H1 (cell line): ENCODE data around the gene DPYSL3. TPM values are rescaled to one million over a fixed set of nuclear protein-coding genes. Genes with fewer than 3 reads are reported as not detected.

ENCODE experiments used
- CTCF ChIA-PET: fragments of 300-600 bp; sonication (Branson Sonifier 250); formaldehyde crosslinking; loops from one replicate; lab custom pipeline; 2021; ENCODE audit not compliant: partially characterized antibody; lab: Charles Lee
- POLR2A ChIA-PET: fragments of 300-600 bp; sonication (Branson Sonifier 250); formaldehyde crosslinking; loops from one replicate; lab custom pipeline; 2021; ENCODE audit warnings: inconsistent platforms; ENCODE audit not compliant: partially characterized antibody; lab: Charles Lee
- DNase-seq, 2 experiments: peaks; one replicate each; pipeline versions ENCODE4 v3.0.0 to v3.0.0-alpha.2; 2010 to 2022; ENCODE audit warnings: low spot score in 2 of 2, low read depth in 1 of 2, mixed read lengths in 1 of 2
- FAIRE-seq: peaks from 2 replicates; lab custom pipeline; 2011; peaks lifted over from hg19 to GRCh38; lab: Jason Lieb, UNC
- H2AFZ ChIP-seq: 2 replicates; pipeline ENCODE4 v1.8.1; 2012; ENCODE audit warnings: low read length, inconsistent platforms
- H2AK5ac ChIP-seq: 2 replicates; pipeline ENCODE4 v1.6.1; 2013; ENCODE audit warnings: low read depth, low read length
- H2BK120ac ChIP-seq: replicated peaks from 2 replicates; pipeline ENCODE3; 2013; ENCODE audit warnings: low read depth, low read length, inconsistent platforms
- H2BK12ac ChIP-seq: 2 replicates; pipeline ENCODE4 v1.6.1; 2013; ENCODE audit warnings: low read depth, low read length
- H2BK15ac ChIP-seq: 2 replicates; pipeline ENCODE4 v1.6.1; 2013; ENCODE audit warnings: low read length
- H2BK20ac ChIP-seq: 2 replicates; pipeline ENCODE4 v1.6.1; 2013; ENCODE audit warnings: low read length
- H2BK5ac ChIP-seq: 2 replicates; pipeline ENCODE4 v1.6.1; 2013; ENCODE audit warnings: low read depth, low read length
- H3K14ac ChIP-seq: 2 replicates; pipeline ENCODE4 v1.6.1; 2013; ENCODE audit warnings: inconsistent platforms; ENCODE audit not compliant: insufficient read length
- H3K18ac ChIP-seq: 2 replicates; pipeline ENCODE4 v1.6.1; 2013; ENCODE audit warnings: low read length; ENCODE audit errors: extremely low read depth
- H3K23ac ChIP-seq: 2 replicates; pipeline ENCODE4 v1.6.1; 2013; ENCODE audit warnings: inconsistent platforms; ENCODE audit not compliant: insufficient read length
- H3K23me2 ChIP-seq: 2 replicates; pipeline ENCODE4 v1.6.1; 2013; ENCODE audit warnings: low read depth, low read length
- H3K27ac ChIP-seq: 2 replicates; pipeline ENCODE4 v1.6.1; 2011; ENCODE audit warnings: low read depth, low read length, inconsistent platforms
- H3K27me3 ChIP-seq, 4 experiments: replicated peaks in 1 of 4; 1 replicate in 1 of 4; 2 replicates in 3 of 4; pipeline versions ENCODE4 v1.6.1 to v1.8.1; 2011 to 2013; ENCODE audit warnings: low read length in 3 of 4, mild to moderate bottlenecking in 3 of 4, inconsistent platforms in 2 of 4, mixed read lengths in 2 of 4, moderate library complexity in 1 of 4; ENCODE audit not compliant: control insufficient read depth in 3 of 4, insufficient read depth in 3 of 4; ENCODE audit errors: extremely low read depth in 1 of 4
- H3K36me3 ChIP-seq, 4 experiments: 2 replicates each; pipeline versions ENCODE4 v1.6.1 to v1.8.1; 2011 to 2013; ENCODE audit warnings: mild to moderate bottlenecking in 4 of 4, low read length in 3 of 4, moderate library complexity in 2 of 4, control low read depth in 1 of 4, inconsistent platforms in 1 of 4; ENCODE audit not compliant: insufficient read depth in 4 of 4, control insufficient read depth in 2 of 4
- H3K4ac ChIP-seq: replicated peaks from 2 replicates; pipeline ENCODE3; 2013; ENCODE audit warnings: low read length, low read depth, mixed read lengths, inconsistent platforms; ENCODE audit not compliant: insufficient read length
- H3K4me1 ChIP-seq, 4 experiments: replicated peaks in 1 of 4; 1 replicate in 1 of 4; 2 replicates in 3 of 4; pipeline versions ENCODE4 v1.6.1 to v1.8.1; 2011 to 2013; ENCODE audit warnings: low read length in 3 of 4, inconsistent platforms in 2 of 4, mixed read lengths in 1 of 4; ENCODE audit not compliant: insufficient read depth in 4 of 4, control insufficient read depth in 3 of 4
- H3K4me2 ChIP-seq, 2 experiments: 2 replicates each; pipeline versions ENCODE4 v1.6.1 to v1.8.1; 2011 to 2013; ENCODE audit warnings: low read depth in 2 of 2, low read length in 2 of 2, control low read depth in 1 of 2, inconsistent platforms in 1 of 2, mild to moderate bottlenecking in 1 of 2; ENCODE audit not compliant: insufficient read depth in 1 of 2
- H3K4me3 ChIP-seq, 4 experiments: fragments of 200-600, 300-600 bp in 1 of 4; sonication (generic), shearing (Covaris generic), sonication (Bioruptor Twin) in 1 of 4; 2 replicates each; pipeline versions ENCODE4 v1.5.1 to v1.8.1; 2011 to 2016; ENCODE audit warnings: low read length in 4 of 4, low read depth in 3 of 4, control low read depth in 2 of 4, inconsistent platforms in 2 of 4, mild to moderate bottlenecking in 2 of 4, mixed read lengths in 1 of 4, moderate library complexity in 1 of 4; ENCODE audit not compliant: insufficient read depth in 2 of 4; ENCODE audit errors: extremely low read depth in 1 of 4
- H3K56ac ChIP-seq: replicated peaks from 2 replicates; pipeline ENCODE3; 2013; ENCODE audit warnings: low read depth, mild to moderate bottlenecking, mixed read lengths, low read length, inconsistent platforms; ENCODE audit not compliant: insufficient read length
- H3K79me1 ChIP-seq: 2 replicates; pipeline ENCODE4 v1.6.1; 2013; ENCODE audit warnings: low read depth, low read length, control low read depth
- H3K79me2 ChIP-seq, 2 experiments: 2 replicates each; pipeline versions ENCODE4 v1.6.1 to v1.8.1; 2012 to 2013; ENCODE audit warnings: low read length in 2 of 2, mild to moderate bottlenecking in 2 of 2, inconsistent platforms in 1 of 2; ENCODE audit not compliant: insufficient read depth in 2 of 2, control insufficient read depth in 1 of 2
- H3K9ac ChIP-seq, 4 experiments: replicated peaks in 1 of 4; 1 replicate in 1 of 4; 2 replicates in 3 of 4; pipeline versions ENCODE4 v1.6.1 to v1.8.1; 2011 to 2013; ENCODE audit warnings: low read depth in 3 of 4, low read length in 3 of 4, control low read depth in 2 of 4, mild to moderate bottlenecking in 2 of 4, moderate library complexity in 2 of 4, inconsistent platforms in 1 of 4; ENCODE audit errors: extremely low read depth in 1 of 4
- H3K9me3 ChIP-seq, 2 experiments: 2 replicates each; pipeline versions ENCODE4 v1.6.1 to v1.8.1; 2012 to 2013; ENCODE audit warnings: mild to moderate bottlenecking in 2 of 2, moderate library complexity in 2 of 2, control low read depth in 1 of 2, inconsistent platforms in 1 of 2, low read depth in 1 of 2, low read length in 1 of 2, mixed read lengths in 1 of 2; ENCODE audit not compliant: insufficient read depth in 2 of 2
- H4K20me1 ChIP-seq, 2 experiments: replicated peaks in 1 of 2; 2 replicates each; pipeline versions ENCODE3 to v1.8.1; 2011 to 2013; ENCODE audit warnings: inconsistent platforms in 2 of 2, low read length in 2 of 2, mild to moderate bottlenecking in 1 of 2; ENCODE audit not compliant: insufficient read depth in 2 of 2, control insufficient read depth in 1 of 2
- H4K5ac ChIP-seq: 2 replicates; pipeline ENCODE4 v1.6.1; 2013; ENCODE audit warnings: low read length, low read depth, mixed read lengths, inconsistent platforms; ENCODE audit not compliant: insufficient read length
- H4K8ac ChIP-seq: 2 replicates; pipeline ENCODE4 v1.8.0; 2013; ENCODE audit warnings: mild to moderate bottlenecking, moderate library complexity, low read length, inconsistent platforms; ENCODE audit not compliant: insufficient read depth; ENCODE audit errors: extremely low read depth
- H4K91ac ChIP-seq: replicated peaks from 2 replicates; pipeline ENCODE3; 2013; ENCODE audit warnings: low read length, mixed read lengths, inconsistent platforms; ENCODE audit not compliant: insufficient read length
- ATF3 ChIP-seq: IDR thresholded peaks from 2 replicates; pipeline ENCODE4 v1.6.1; 2011; ENCODE audit warnings: low read depth, mild to moderate bottlenecking, low read length; ENCODE audit not compliant: insufficient read depth
- CEBPB ChIP-seq: IDR thresholded peaks from 2 replicates; pipeline ENCODE4 v1.6.1; 2012; ENCODE audit warnings: low read depth, low read length
- CHD2 ChIP-seq: IDR thresholded peaks from 2 replicates; pipeline ENCODE4 v1.6.1; 2012; ENCODE audit warnings: low read length, improper control_type of control experiment
- EP300 ChIP-seq, 2 experiments: IDR thresholded peaks; 1 replicate in 1 of 2; 2 replicates in 1 of 2; pipeline ENCODE4 v1.6.1; 2011 to 2012; ENCODE audit warnings: low read depth in 2 of 2, low read length in 2 of 2, mild to moderate bottlenecking in 2 of 2, borderline replicate concordance in 1 of 2, inconsistent platforms in 1 of 2, moderate library complexity in 1 of 2
- HDAC2 ChIP-seq, 2 experiments: fragments of 300-600 bp in 1 of 2; sonication (generic) in 1 of 2; IDR thresholded peaks; 2 replicates each; pipeline ENCODE4 v1.6.1; 2011 to 2012; ENCODE audit warnings: low read depth in 2 of 2, low read length in 2 of 2, mild to moderate bottlenecking in 2 of 2, moderate library complexity in 2 of 2, borderline replicate concordance in 1 of 2, inconsistent platforms in 1 of 2
- NRF1 ChIP-seq: IDR thresholded peaks from 2 replicates; pipeline ENCODE4 v1.6.1; 2011; ENCODE audit warnings: mild to moderate bottlenecking, low read depth, low read length, improper control_type of control experiment
- RAD21 ChIP-seq, 2 experiments: IDR thresholded peaks in 1 of 2; conservative IDR thresholded peaks in 1 of 2; 2 replicates each; pipeline ENCODE4 v1.6.1; 2011; ENCODE audit warnings: low read depth in 2 of 2, low read length in 2 of 2, improper control_type of control experiment in 1 of 2, inconsistent platforms in 1 of 2, mild to moderate bottlenecking in 1 of 2, moderate library complexity in 1 of 2
- SAP30 ChIP-seq: fragments of 300-600 bp; sonication (generic); IDR thresholded peaks from 2 replicates; pipeline ENCODE4 v1.7.1; 2012; ENCODE audit warnings: low read length, moderate library complexity, mild to moderate bottlenecking, inconsistent platforms; ENCODE audit not compliant: insufficient read depth, insufficient replicate concordance
- SP4 ChIP-seq: IDR thresholded peaks from 2 replicates; pipeline ENCODE4 v1.6.1; 2012; ENCODE audit warnings: low read length, inconsistent platforms
- SUZ12 ChIP-seq: fragments of 200-600 bp; sonication (generic); IDR thresholded peaks from 2 replicates; pipeline ENCODE4 v1.6.1; 2012; ENCODE audit warnings: mild to moderate bottlenecking, inconsistent platforms, low read length, moderate library complexity, mixed read lengths
- WGBS, 2 experiments: shearing (Covaris generic) in 1 of 2; methylation state at CpG; one replicate each; pipeline versions ENCODE4 v1.1.6 to v1.1.7; 2013 to 2015; ENCODE audit warnings: low lambda C conversion rate in 2 of 2, mixed read lengths in 2 of 2, inconsistent platforms in 1 of 2, low coverage in 1 of 2, missing lambda C conversion rate in 1 of 2; ENCODE audit not compliant: insufficient replicate concordance in 2 of 2, insufficient coverage in 1 of 2, insufficient read length in 1 of 2; ENCODE audit errors: extremely low coverage in 1 of 2, missing lambda C conversion rate in 1 of 2; 5-methylcytosine and 5-hydroxymethylcytosine counted together
- polyA plus RNA-seq, 7 experiments: library from polyadenylated mRNA; depleted of rRNA in 3 of 7; stranded (reverse) in 5 of 7; unstranded in 2 of 7; fragments of >200 nt in 5 of 7; fragments of 200-250 nt in 2 of 7; gene quantifications; 1 replicate in 5 of 7; 2 replicates in 1 of 7; 4 replicates in 1 of 7; pipeline versions ENCODE4 v1.2.1 to v1.2.3, GENCODE V29; 2011 to 2013; ENCODE audit warnings: missing spikeins in 2 of 7, mixed read lengths in 2 of 7
- total RNA-seq: library from RNA; stranded (reverse); fragmentation: NEBNext Ultra II Directional; extraction: Animal tissue kit (Norgen Biotek cat#: 25700); gene quantifications from 2 replicates; pipeline ENCODE4 v1.2.1, GENCODE V29; 2021

The DPYSL3 gene
- total and polyA plus RNA-seq, 2 of the 8 experiments (the other 6 are each of a cell fraction or from before 2014, with no cell fraction given), result 268 to 387 TPM

GRCh38 chr5:147483961-147484707 is 25.7 kb downstream of the DPYSL3 start:
- Histone ChIP-seq H4K91ac (no peak overlapping the region), H3K23me2 (no peaks in the 10 kb centered on the region), H4K20me1 (no peaks in the 10 kb centered on the region), H3K9me3 (no peaks in the 10 kb centered on the region), H3K4me2 (no peak overlapping the region), H3K56ac (no peak overlapping the region), H3K14ac (no peak overlapping the region), H2BK12ac (no peak overlapping the region), H2AFZ (no peak overlapping the region), H3K36me3 (no peaks in the 10 kb centered on the region), H2BK20ac (no peak overlapping the region), H3K4ac (no peak overlapping the region), H3K9ac (no peak overlapping the region), H2BK120ac (no peak overlapping the region), H2BK15ac (no peak overlapping the region), H4K5ac (no peak overlapping the region), H3K79me1 (peaks cover 1% of the 10 kb centered on the region; the same call in 1 of the 2 replicates), H3K18ac (no peak overlapping the region), H3K79me2 (peaks cover 7 to 84% of the 10 kb centered on the region in 2 experiments; a peak in 3 of 4 replicates), H2BK5ac (no peak overlapping the region), H2AK5ac (no peak overlapping the region), H3K23ac (no peak overlapping the region), H3K4me1 (peaks cover 0 to 24% (median 15%) of the 10 kb centered on the region in 4 experiments; a peak in 5 of 7 replicates), H3K27ac (peak overlapping the region; percentile 15; the same call in 1 of the 2 replicates), H3K27me3 (no peaks in the 10 kb centered on the region), H3K4me3 (no peak overlapping the region), H4K8ac (no peak overlapping the region)
- no peak for DNase-seq
- POLR2A ChIA-PET, result interaction anchor here (1.4 kb wide), 1 partner anchor 25 kb away, joined by 4 read pairs; no protein-coding TSS in a partner anchor
- 73% methylated on average over 5 of the region's 5 CpGs; no CpG with 5 or more reads in 1 of the 2 experiments for WGBS, 2 experiments
- peak; percentile 65 for FAIRE-seq
- CTCF ChIA-PET, result interaction anchor here (1.0 to 6.8 kb wide), 6 partner anchors 15 to 94 kb away, joined by 3 to 68 read pairs (median 18); partner anchors contain the start of gene DPYSL3
- TF ChIP-seq RAD21 (IDR thresholded peaks at IDR 0.05 in 1 of 2, conservative IDR thresholded peaks at IDR 0.05 in 1 of 2; ENCODE audit: low read depth in 2 of 2, low read length in 2 of 2), result no peak
- no peak for TF ChIP-seq HDAC2 (IDR thresholded peaks at IDR 0.05; ENCODE audit: borderline replicate concordance in 1 of 2, low read depth in 2 of 2, low read length in 2 of 2)
- no peak for TF ChIP-seq NRF1
- TF ChIP-seq CEBPB, result no peak
- TF ChIP-seq CHD2, result no peak
- no peak for TF ChIP-seq SAP30
- no peak for TF ChIP-seq SP4
- TF ChIP-seq EP300 (IDR thresholded peaks at IDR 0.05; ENCODE audit: borderline replicate concordance in 1 of 2, low read depth in 2 of 2, low read length in 2 of 2), result no peak
- TF ChIP-seq SUZ12, result no peak
- no peak for TF ChIP-seq ATF3
